Measurements from ENCODE around the gene PKP4. TPM values are rescaled to one million over a fixed set of nuclear protein-coding genes. Genes with fewer than 3 reads are reported as not detected.

Gene PKP4
- total RNA-seq, 1 experiment from 2014 or later, result 55.2 TPM

DNA sequence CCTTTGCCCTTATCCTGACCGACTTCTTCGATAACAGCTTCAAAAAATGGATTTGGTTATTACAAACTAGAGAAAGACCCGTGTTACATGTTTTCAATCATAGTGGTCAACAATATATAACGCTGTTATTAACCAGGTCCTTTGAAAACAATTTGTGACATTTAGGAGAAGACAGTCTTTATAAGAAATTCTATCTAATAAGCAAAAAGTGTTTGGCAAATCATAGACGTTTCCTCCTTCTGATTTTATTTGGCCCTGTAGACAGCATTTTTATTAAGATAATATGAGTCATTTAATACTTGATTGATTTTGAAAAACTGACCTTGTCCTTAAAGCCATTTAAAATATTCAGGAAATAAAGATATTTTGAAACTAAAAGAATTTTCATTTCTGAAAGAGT, 177.9 kb downstream of the PKP4 start:
- TF ChIP-seq ZNF274 (IDR thresholded peaks at IDR 0.05; ENCODE audit: low read depth, low read length) (no peak), EZH2 (IDR thresholded peaks at IDR 0.05) (no peak), POLR2A (IDR thresholded peaks at IDR 0.05; ENCODE audit: borderline replicate concordance, extremely low read depth, insufficient read depth, insufficient read length) (no peak), SRF (IDR thresholded peaks at IDR 0.05; ENCODE audit: low read depth) (no peak), EZH2phosphoT487 (IDR thresholded peaks at IDR 0.05; ENCODE audit: borderline replicate concordance) (no peak), CBX3 (IDR thresholded peaks at IDR 0.05; ENCODE audit: low read depth) (no peak), FOSL1 (IDR thresholded peaks at IDR 0.05; ENCODE audit: low read depth) (no peak), SIN3A (IDR thresholded peaks at IDR 0.05; ENCODE audit: low read depth) (no peak), ELF1 (IDR thresholded peaks at IDR 0.05; ENCODE audit: borderline replicate concordance, low read depth) (no peak)
- TF ChIP-seq, protein P1, sequence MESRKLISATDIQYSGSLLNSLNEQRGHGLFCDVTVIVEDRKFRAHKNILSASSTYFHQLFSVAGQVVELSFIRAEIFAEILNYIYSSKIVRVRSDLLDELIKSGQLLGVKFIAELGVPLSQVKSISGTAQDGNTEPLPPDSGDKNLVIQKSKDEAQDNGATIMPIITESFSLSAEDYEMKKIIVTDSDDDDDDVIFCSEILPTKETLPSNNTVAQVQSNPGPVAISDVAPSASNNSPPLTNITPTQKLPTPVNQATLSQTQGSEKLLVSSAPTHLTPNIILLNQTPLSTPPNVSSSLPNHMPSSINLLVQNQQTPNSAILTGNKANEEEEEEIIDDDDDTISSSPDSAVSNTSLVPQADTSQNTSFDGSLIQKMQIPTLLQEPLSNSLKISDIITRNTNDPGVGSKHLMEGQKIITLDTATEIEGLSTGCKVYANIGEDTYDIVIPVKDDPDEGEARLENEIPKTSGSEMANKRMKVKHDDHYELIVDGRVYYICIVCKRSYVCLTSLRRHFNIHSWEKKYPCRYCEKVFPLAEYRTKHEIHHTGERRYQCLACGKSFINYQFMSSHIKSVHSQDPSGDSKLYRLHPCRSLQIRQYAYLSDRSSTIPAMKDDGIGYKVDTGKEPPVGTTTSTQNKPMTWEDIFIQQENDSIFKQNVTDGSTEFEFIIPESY (IDR thresholded peaks at IDR 0.05; ENCODE audit: extremely low read depth, insufficient replicate concordance, low read length), result no peak
- TF ChIP-seq, protein P2, sequence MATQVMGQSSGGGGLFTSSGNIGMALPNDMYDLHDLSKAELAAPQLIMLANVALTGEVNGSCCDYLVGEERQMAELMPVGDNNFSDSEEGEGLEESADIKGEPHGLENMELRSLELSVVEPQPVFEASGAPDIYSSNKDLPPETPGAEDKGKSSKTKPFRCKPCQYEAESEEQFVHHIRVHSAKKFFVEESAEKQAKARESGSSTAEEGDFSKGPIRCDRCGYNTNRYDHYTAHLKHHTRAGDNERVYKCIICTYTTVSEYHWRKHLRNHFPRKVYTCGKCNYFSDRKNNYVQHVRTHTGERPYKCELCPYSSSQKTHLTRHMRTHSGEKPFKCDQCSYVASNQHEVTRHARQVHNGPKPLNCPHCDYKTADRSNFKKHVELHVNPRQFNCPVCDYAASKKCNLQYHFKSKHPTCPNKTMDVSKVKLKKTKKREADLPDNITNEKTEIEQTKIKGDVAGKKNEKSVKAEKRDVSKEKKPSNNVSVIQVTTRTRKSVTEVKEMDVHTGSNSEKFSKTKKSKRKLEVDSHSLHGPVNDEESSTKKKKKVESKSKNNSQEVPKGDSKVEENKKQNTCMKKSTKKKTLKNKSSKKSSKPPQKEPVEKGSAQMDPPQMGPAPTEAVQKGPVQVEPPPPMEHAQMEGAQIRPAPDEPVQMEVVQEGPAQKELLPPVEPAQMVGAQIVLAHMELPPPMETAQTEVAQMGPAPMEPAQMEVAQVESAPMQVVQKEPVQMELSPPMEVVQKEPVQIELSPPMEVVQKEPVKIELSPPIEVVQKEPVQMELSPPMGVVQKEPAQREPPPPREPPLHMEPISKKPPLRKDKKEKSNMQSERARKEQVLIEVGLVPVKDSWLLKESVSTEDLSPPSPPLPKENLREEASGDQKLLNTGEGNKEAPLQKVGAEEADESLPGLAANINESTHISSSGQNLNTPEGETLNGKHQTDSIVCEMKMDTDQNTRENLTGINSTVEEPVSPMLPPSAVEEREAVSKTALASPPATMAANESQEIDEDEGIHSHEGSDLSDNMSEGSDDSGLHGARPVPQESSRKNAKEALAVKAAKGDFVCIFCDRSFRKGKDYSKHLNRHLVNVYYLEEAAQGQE (IDR thresholded peaks at IDR 0.05; ENCODE audit: low read depth), result no peak
- TF ChIP-seq, protein P3, sequence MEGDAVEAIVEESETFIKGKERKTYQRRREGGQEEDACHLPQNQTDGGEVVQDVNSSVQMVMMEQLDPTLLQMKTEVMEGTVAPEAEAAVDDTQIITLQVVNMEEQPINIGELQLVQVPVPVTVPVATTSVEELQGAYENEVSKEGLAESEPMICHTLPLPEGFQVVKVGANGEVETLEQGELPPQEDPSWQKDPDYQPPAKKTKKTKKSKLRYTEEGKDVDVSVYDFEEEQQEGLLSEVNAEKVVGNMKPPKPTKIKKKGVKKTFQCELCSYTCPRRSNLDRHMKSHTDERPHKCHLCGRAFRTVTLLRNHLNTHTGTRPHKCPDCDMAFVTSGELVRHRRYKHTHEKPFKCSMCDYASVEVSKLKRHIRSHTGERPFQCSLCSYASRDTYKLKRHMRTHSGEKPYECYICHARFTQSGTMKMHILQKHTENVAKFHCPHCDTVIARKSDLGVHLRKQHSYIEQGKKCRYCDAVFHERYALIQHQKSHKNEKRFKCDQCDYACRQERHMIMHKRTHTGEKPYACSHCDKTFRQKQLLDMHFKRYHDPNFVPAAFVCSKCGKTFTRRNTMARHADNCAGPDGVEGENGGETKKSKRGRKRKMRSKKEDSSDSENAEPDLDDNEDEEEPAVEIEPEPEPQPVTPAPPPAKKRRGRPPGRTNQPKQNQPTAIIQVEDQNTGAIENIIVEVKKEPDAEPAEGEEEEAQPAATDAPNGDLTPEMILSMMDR (IDR thresholded peaks at IDR 0.05 in 2 of 3, conservative IDR thresholded peaks at IDR 0.05 in 1 of 3; ENCODE audit: borderline replicate concordance in 1 of 3, insufficient read depth in 1 of 3, low read depth in 2 of 3, low read length in 2 of 3), result no peak
- TF ChIP-seq, protein P4, sequence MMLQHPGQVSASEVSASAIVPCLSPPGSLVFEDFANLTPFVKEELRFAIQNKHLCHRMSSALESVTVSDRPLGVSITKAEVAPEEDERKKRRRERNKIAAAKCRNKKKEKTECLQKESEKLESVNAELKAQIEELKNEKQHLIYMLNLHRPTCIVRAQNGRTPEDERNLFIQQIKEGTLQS (IDR thresholded peaks at IDR 0.05), result no peak
- CTCF ChIA-PET, result no interaction called here

More for the DNA sequence above, 177.9 kb downstream of the PKP4 start:
- RAD21 ChIA-PET (ENCODE audit: low non-redundant PET in 1 of 2, low total read pairs in 2 of 2, uncharacterized antibody in 2 of 2, unreplicated experiment in 2 of 2), result no interaction called here
- H3K4me1 ChIP-seq (ENCODE audit: control insufficient read depth in 1 of 2, insufficient read depth in 2 of 2, low read length in 2 of 2), result no peaks in the 10 kb centered on the region
- H3K79me2 ChIP-seq (ENCODE audit: insufficient read depth, low read length), result no peaks in the 10 kb centered on the region
- H3K36me3 ChIP-seq (ENCODE audit: control insufficient read depth in 1 of 2, insufficient read depth in 2 of 2, low read length in 2 of 2), result peaks cover 0 to 13% of the 10 kb centered on the region in 2 experiments; a peak in 2 of 4 replicates
- POLR2A ChIA-PET, result no interaction called here
- H3K9me2 ChIP-seq (ENCODE audit: insufficient read depth), result no peaks in the 10 kb centered on the region
- no peak for ATAC-seq
- H3K4me2 ChIP-seq (ENCODE audit: low read length), result no peak overlapping the region
- H4K20me1 ChIP-seq (ENCODE audit: insufficient read depth), result no peaks in the 10 kb centered on the region
- H3K27ac ChIP-seq (ENCODE audit: low read depth, low read length), result no peak overlapping the region
- H2AFZ ChIP-seq (ENCODE audit: low read depth, low read length, poor library complexity, severe bottlenecking), result no peak overlapping the region
- intact Hi-C loops (cut with micrococcal nuclease), result no loop called here
- BruUV-seq (replicated peaks), result no TSS peak
- DNase-seq (ENCODE audit: low read depth, low spot score), result no peak
- H3K4me3 ChIP-seq (replicated peaks in 1 of 2; ENCODE audit: low read depth in 1 of 2, low read length in 2 of 2), result no peak overlapping the region
- H3K9ac ChIP-seq (ENCODE audit: low read length), result no peak overlapping the region
- H3K27me3 ChIP-seq (ENCODE audit: insufficient read depth, low read length), result no peaks in the 10 kb centered on the region
- H3K9me3 ChIP-seq (ENCODE audit: control insufficient read depth in 1 of 2, insufficient read depth in 1 of 2, low read depth in 1 of 2, low read length in 2 of 2), result no peaks in the 10 kb centered on the region

All from HCT116 (cell line).